Thyroid gland (tissue), 4 donors: Measurements from ENCODE around the gene CDK3. TPM values are rescaled to one million over a fixed set of nuclear protein-coding genes. Genes with fewer than 3 reads are reported as not detected.
"Not testable (repeated sequence)": the region's sequence is repeated elsewhere in the genome, so short reads cannot be mapped to it uniquely, and the experiment has no call there.

Experiments used
- DNase-seq, 2 donors: peaks; one replicate each; pipeline ENCODE4 v3.0.0-alpha.2; 2019
- H3K27ac ChIP-seq, 3 donors: fragments of 200-600 bp; sonication (generic); 1 replicate in 2 of 3; 2 replicates in 1 of 3; pipeline ENCODE4 v1.5.1; 2016 to 2019; ENCODE audit warnings: mild to moderate bottlenecking in 1 of 3, moderate library complexity in 1 of 3
- H3K27me3 ChIP-seq: fragments of 200-600 bp; sonication (generic); one replicate; pipeline ENCODE4 v1.5.1; 2019
- H3K36me3 ChIP-seq, 2 donors: fragments of 200-600 bp; sonication (generic); one replicate each; pipeline ENCODE4 v1.5.1; 2016 to 2019
- H3K4me1 ChIP-seq, 2 donors: fragments of 200-600 bp; sonication (generic); one replicate each; pipeline ENCODE4 v1.5.1; 2017 to 2019
- H3K4me3 ChIP-seq, 3 donors: fragments of 200-600 bp; sonication (generic); replicated peaks in 1 of 3; 1 replicate in 2 of 3; 2 replicates in 1 of 3; pipeline ENCODE4 v1.5.1; 2016; ENCODE audit warnings: mild to moderate bottlenecking in 1 of 3
- H3K9me3 ChIP-seq: fragments of 200-600 bp; sonication (generic); one replicate; pipeline ENCODE4 v1.5.1; 2017
- CTCF ChIP-seq, 6 experiments: fragments of 200-600 bp in 3 of 6; fragments of 450-650 bp in 3 of 6; sonication (generic) in 3 of 6; IDR thresholded peaks; one replicate each; pipeline ENCODE4 v1.5.1; 2016 to 2019; ENCODE audit warnings: antibody characterized with exemption in 6 of 6, mild to moderate bottlenecking in 2 of 6, inconsistent platforms in 1 of 6, moderate library complexity in 1 of 6
- POLR2A ChIP-seq, 2 donors: fragments of 450-650 bp; IDR thresholded peaks; one replicate each; pipeline ENCODE4 v1.6.1; 2017; ENCODE audit warnings: antibody characterized with exemption in 2 of 2, mild to moderate bottlenecking in 2 of 2, moderate library complexity in 1 of 2
- whole genome bisulfite sequencing, 2 donors: methylation state at CpG; one replicate each; pipeline ENCODE4 v1.1.5; 2017; 5-methylcytosine and 5-hydroxymethylcytosine counted together
- intact Hi-C: fragments of 100-400 bp; cut with DNase I; formaldehyde crosslinking; loops from one replicate; pipeline ENCODE4 v1.15.1; 2023
- total RNA-seq, 4 donors: library from RNA; depleted of rRNA; stranded (reverse); fragments of >200 nt; gene quantifications; one replicate each; pipeline ENCODE4 v1.2.3, GENCODE V29; 2016

Gene CDK3
- total RNA-seq, 4 donors from 2014 or later = 3.1 to 9.7 (median 9.3) TPM

- 74 to 82% methylated on average over 4 of the region's 4 CpGs for WGBS, 2 donors
- Histone ChIP-seq H3K27me3 (no peaks in the 10 kb centered on the region), H3K27ac (no peak overlapping the region), H3K4me1 (peaks cover 6 to 7% of the 10 kb centered on the region in 2 donors), H3K36me3 (no peaks in the 10 kb centered on the region), H3K4me3 (no peak overlapping the region), H3K9me3 (no peaks in the 10 kb centered on the region)
- no peak for TF ChIP-seq POLR2A (IDR thresholded peaks at IDR 0.05)
- TF ChIP-seq CTCF (IDR thresholded peaks at IDR 0.05) = no peak
- intact Hi-C loops = no loop called here
- DNase-seq = no peak
Observed at GRCh38 chr17:75970011-75970523, 30.6 kb upstream of the CDK3 start.

GRCh38 chr17:75970626-75971025, 30.0 kb upstream of the CDK3 start:
- no peak overlapping the region for H3K27ac ChIP-seq
- DNase-seq = no peak
- H3K4me1 ChIP-seq = peaks cover 6 to 7% of the 10 kb centered on the region in 2 donors
- TF ChIP-seq CTCF (IDR thresholded peaks at IDR 0.05) (no peak), POLR2A (IDR thresholded peaks at IDR 0.05) (no peak)
- no peaks in the 10 kb centered on the region for H3K36me3 ChIP-seq
- WGBS, 2 donors = 94% methylated on average over 7 of the region's 7 CpGs
- H3K9me3 ChIP-seq = no peaks in the 10 kb centered on the region
- intact Hi-C loops = no loop called here
- H3K27me3 ChIP-seq = no peaks in the 10 kb centered on the region
- no peak overlapping the region for H3K4me3 ChIP-seq

- H3K36me3 ChIP-seq, H3K27ac ChIP-seq, H3K27me3 ChIP-seq, intact Hi-C loops, H3K9me3 ChIP-seq, H3K4me3 ChIP-seq, DNase-seq: not testable (repeated sequence)
- H3K4me1 ChIP-seq = peaks cover 27 to 30% of the 10 kb centered on the region in 2 donors
- WGBS, 2 donors = 96 to 98% methylated on average over 6 of the region's 6 CpGs
Observed at GRCh38 chr17:75975187-75975586, 25.5 kb upstream of the CDK3 start.

GRCh38 chr17:75975757-75976174, 24.9 kb upstream of the CDK3 start:
- no peaks in the 10 kb centered on the region for H3K36me3 ChIP-seq
- no peak for TF ChIP-seq CTCF (IDR thresholded peaks at IDR 0.05)
- TF ChIP-seq POLR2A (IDR thresholded peaks at IDR 0.05) = no peak
- peaks cover 32 to 33% of the 10 kb centered on the region in 2 donors for H3K4me1 ChIP-seq
- DNase-seq = no peak
- H3K4me3 ChIP-seq = no peak overlapping the region
- H3K27ac ChIP-seq = no peak overlapping the region
- H3K9me3 ChIP-seq = no peaks in the 10 kb centered on the region
- intact Hi-C loops = no loop called here
- 84 to 87% methylated on average over 5 of the region's 5 CpGs for WGBS, 2 donors
- no peaks in the 10 kb centered on the region for H3K27me3 ChIP-seq

GRCh38 chr17:75976175-75976848, 24.3 kb upstream of the CDK3 start:
- 61 to 62% methylated on average over 9 of the region's 9 CpGs for WGBS, 2 donors
- intact Hi-C loops = no loop called here
- H3K27me3 ChIP-seq = no peaks in the 10 kb centered on the region
- H3K9me3 ChIP-seq = no peaks in the 10 kb centered on the region
- H3K4me1 ChIP-seq = peaks cover 33% of the 10 kb centered on the region in 2 donors
- TF ChIP-seq POLR2A (IDR thresholded peaks at IDR 0.05) (no peak), CTCF (IDR thresholded peaks at IDR 0.05) (no peak)
- no peaks in the 10 kb centered on the region for H3K36me3 ChIP-seq
- no peak overlapping the region for H3K4me3 ChIP-seq
- no peak overlapping the region for H3K27ac ChIP-seq
- DNase-seq = no peak
